Muscle layer of duodenum (tissue), 2 donors: ENCODE results near the gene EIF4E3.

Source experiments
- H3K27ac ChIP-seq: one replicate; pipeline ENCODE4 v1.7.0; 2013; ENCODE audit warnings: mild to moderate bottlenecking, low read length
- H3K27me3 ChIP-seq: one replicate; pipeline ENCODE4 v1.7.0; 2013; ENCODE audit warnings: low read depth, mild to moderate bottlenecking, control low read depth, low read length
- H3K36me3 ChIP-seq, 2 donors: one replicate each; pipeline ENCODE4 v1.7.0; 2013; ENCODE audit warnings: low read length in 2 of 2, control low read depth in 1 of 2, mild to moderate bottlenecking in 1 of 2; ENCODE audit not compliant: insufficient read depth in 2 of 2, control insufficient read depth in 1 of 2
- H3K4me1 ChIP-seq, 2 donors: one replicate each; pipeline ENCODE4 v1.7.0; 2013; ENCODE audit warnings: low read length in 2 of 2, mild to moderate bottlenecking in 2 of 2, control low read depth in 1 of 2, moderate library complexity in 1 of 2; ENCODE audit not compliant: insufficient read depth in 2 of 2, control insufficient read depth in 1 of 2
- H3K4me3 ChIP-seq, 2 donors: one replicate each; pipeline ENCODE4 v1.7.0; 2013; ENCODE audit warnings: low read length in 2 of 2, low read depth in 1 of 2, mild to moderate bottlenecking in 1 of 2
- H3K9me3 ChIP-seq, 2 donors: one replicate each; pipeline ENCODE4 v1.7.0; 2013; ENCODE audit warnings: low read length in 2 of 2, control low read depth in 1 of 2, mild to moderate bottlenecking in 1 of 2; ENCODE audit not compliant: control insufficient read depth in 1 of 2
- donor health status: healthy.

EIF4E3 gene

DNA sequence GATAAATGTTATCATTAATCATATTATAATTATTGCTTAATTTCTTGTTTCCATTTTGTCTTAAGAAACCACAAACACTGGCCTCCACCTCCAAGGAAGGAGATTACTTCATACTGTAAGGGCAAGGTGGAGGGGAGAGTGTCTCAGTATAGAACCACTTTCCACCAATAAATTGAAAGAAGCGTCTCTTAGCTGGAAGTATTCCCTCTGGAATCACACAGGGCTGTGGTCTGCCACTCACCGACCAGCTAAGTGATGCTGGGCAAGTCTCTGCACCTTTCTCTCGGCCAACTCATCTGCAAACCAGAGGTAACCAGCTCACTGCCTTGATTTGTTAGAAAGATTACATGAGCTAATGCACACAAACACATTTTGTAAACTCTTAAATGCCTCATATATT lies 63.1 kb downstream of the EIF4E3 start:
- no peaks in the 10 kb centered on the region for H3K9me3 ChIP-seq
- H3K27me3 ChIP-seq: no peaks in the 10 kb centered on the region
- no peak overlapping the region for H3K27ac ChIP-seq
- H3K4me3 ChIP-seq: no peak overlapping the region
- H3K36me3 ChIP-seq: no peaks in the 10 kb centered on the region
- H3K4me1 ChIP-seq: peaks cover 0 to 17% of the 10 kb centered on the region in 2 donors

- Histone ChIP-seq H3K27me3 (no peaks in the 10 kb centered on the region), H3K27ac (no peak overlapping the region), H3K36me3 (no peaks in the 10 kb centered on the region), H3K4me3 (no peak overlapping the region), H3K9me3 (no peaks in the 10 kb centered on the region), H3K4me1 (peaks cover 0 to 17% of the 10 kb centered on the region in 2 donors)
These were observed 65.2 kb downstream of the EIF4E3 start for GRCh38 chr3:71659864-71660591.

DNA sequence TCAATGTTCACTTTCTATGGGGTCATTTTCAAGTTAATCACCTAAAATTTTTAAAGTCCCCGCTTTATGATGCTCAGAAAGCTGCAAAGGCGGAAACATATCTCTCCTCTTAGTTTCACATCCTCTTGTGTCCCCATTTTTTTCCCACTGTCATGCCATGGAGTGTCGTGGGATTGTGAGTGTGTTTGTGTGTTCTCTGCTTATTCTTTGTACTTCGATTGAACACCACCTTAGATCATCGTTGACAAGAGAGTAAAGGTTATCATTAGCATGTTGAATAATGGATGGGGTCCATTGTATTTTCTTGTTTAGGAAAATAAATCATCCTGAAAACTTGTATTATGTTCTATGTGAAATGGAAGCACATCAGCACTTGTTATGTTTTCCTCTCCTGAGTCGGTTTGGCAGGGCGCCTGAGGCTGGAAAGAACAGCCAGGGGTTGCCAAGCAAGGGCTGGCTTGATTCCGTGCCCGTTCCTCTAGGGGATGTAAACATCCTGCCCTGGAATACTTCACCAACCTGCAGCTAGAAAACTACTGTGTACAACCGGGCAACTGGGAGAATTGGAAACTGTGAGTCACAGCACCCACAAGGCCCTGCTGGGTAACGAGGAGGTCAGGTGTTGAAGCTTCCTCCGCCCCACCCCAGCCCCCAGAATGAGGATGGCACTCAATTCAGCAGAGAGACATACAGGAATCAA lies 67.2 kb downstream of the EIF4E3 start:
- Histone ChIP-seq H3K27me3 (no peaks in the 10 kb centered on the region), H3K27ac (peak overlapping the region; percentile 46)

GRCh38 chr3:71655061-71655460 lies 70.1 kb downstream of the EIF4E3 start:
- no peaks in the 10 kb centered on the region for H3K27me3 ChIP-seq
- H3K9me3 ChIP-seq: no peaks in the 10 kb centered on the region
- peaks cover 0 to 9% of the 10 kb centered on the region in 2 donors for H3K4me1 ChIP-seq

More for the DNA sequence above, 67.2 kb downstream of the EIF4E3 start:
- H3K9me3 ChIP-seq: no peaks in the 10 kb centered on the region
- no peaks in the 10 kb centered on the region for H3K36me3 ChIP-seq
- no peak overlapping the region for H3K4me3 ChIP-seq
- H3K4me1 ChIP-seq: peaks cover 0 to 22% of the 10 kb centered on the region in 2 donors

GRCh38 chr3:71653414-71653807 lies 71.8 kb downstream of the EIF4E3 start:
- H3K9me3 ChIP-seq: no peaks in the 10 kb centered on the region
- H3K27me3 ChIP-seq: no peaks in the 10 kb centered on the region
- no peak overlapping the region for H3K4me3 ChIP-seq
- H3K4me1 ChIP-seq: peaks cover 0 to 9% of the 10 kb centered on the region in 2 donors
- H3K36me3 ChIP-seq: no peaks in the 10 kb centered on the region
- no peak overlapping the region for H3K27ac ChIP-seq

More at GRCh38 chr3:71655061-71655460, 70.1 kb downstream of the EIF4E3 start:
- Histone ChIP-seq H3K36me3 (no peaks in the 10 kb centered on the region), H3K4me3 (no peak overlapping the region), H3K27ac (no peak overlapping the region)

DNA sequence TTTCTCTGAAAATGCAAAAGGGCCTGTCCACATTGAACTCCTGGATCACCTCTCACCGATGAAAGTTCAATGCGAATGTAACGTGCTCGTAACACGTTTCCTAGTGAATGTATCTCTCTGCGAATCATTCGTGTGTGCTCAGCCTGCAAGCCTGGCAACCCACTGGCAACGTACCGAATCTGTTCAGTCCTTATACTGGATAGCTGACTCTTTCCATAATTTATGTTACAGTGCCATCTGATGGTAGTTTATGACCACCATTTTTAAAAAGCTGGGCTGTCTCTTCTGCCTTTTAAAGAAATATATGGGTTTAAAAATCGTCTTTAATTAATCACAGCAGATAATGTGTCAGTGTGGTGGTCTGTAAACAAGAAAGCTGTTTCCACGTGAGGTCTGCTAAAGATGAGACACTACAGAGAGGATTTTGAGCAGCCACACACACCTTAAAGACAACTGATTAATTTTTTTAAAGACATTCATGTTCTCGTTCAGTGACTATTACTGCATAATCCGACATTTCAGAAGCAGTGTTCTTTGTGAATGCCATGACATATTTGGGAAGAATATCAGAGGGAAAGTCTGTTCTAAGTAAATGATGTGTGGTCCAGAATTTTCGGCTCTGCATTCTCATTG lies 72.3 kb downstream of the EIF4E3 start:
- Histone ChIP-seq H3K27ac (no peak overlapping the region), H3K4me3 (peak overlapping the region in 1 of 2 donors; percentile 25), H3K9me3 (no peaks in the 10 kb centered on the region)

GRCh38 chr3:71651625-71652024 lies 73.6 kb downstream of the EIF4E3 start:
- H3K36me3 ChIP-seq: no peaks in the 10 kb centered on the region
- no peaks in the 10 kb centered on the region for H3K27me3 ChIP-seq
- no peak overlapping the region for H3K27ac ChIP-seq
- H3K4me1 ChIP-seq: peaks cover 0 to 8% of the 10 kb centered on the region in 2 donors
- H3K9me3 ChIP-seq: no peaks in the 10 kb centered on the region
- H3K4me3 ChIP-seq: no peak overlapping the region

More for the DNA sequence above, 72.3 kb downstream of the EIF4E3 start:
- H3K4me1 ChIP-seq: peaks cover 0 to 9% of the 10 kb centered on the region in 2 donors
- no peaks in the 10 kb centered on the region for H3K36me3 ChIP-seq
- H3K27me3 ChIP-seq: no peaks in the 10 kb centered on the region

DNA sequence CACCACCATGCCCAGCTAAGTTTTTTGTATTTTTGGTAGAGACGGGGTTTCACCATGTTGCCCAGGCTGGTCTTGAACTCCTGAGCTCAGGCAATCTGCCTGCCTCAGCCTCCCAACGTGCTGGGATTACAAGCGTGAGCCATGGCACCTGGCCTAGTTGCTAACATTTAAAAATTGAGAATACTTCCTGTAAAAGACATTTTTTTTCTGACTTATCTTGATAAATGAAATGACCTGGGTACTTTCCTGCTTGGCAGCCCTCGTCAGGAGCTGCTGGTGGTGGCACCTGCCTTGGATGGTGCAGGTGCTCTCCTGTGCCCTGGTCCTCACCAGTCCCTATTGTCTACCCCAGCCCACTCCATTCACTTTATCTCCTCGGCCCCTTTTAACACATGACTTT lies 74.8 kb downstream of the EIF4E3 start:
- H3K27ac ChIP-seq: no peak overlapping the region
- H3K4me3 ChIP-seq: no peak overlapping the region
- no peaks in the 10 kb centered on the region for H3K36me3 ChIP-seq
- no peaks in the 10 kb centered on the region for H3K9me3 ChIP-seq
- peaks cover 0 to 8% of the 10 kb centered on the region in 2 donors for H3K4me1 ChIP-seq
- no peaks in the 10 kb centered on the region for H3K27me3 ChIP-seq

GRCh38 chr3:71649757-71650156 lies 75.4 kb downstream of the EIF4E3 start:
- peaks cover 0 to 8% of the 10 kb centered on the region in 2 donors for H3K4me1 ChIP-seq

DNA sequence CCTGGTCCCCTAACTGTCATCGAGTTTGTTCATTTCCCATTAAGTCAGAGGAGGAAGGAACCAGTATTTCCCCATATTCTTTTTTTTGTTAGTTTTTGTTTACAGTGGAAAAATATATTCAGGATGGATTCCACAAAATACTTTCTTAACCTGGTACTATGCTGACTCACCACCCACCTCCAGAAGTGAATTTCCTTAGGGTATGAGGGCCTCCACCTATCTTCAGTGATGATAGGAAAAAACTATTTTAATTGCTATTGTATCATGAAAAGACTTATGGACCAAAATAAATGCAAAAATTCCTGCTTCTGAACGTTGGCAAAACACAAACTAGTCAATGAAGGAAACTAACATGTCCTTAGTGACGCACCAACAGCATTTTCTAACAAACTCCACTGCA lies 77.5 kb downstream of the EIF4E3 start:
- Histone ChIP-seq H3K27ac (no peak overlapping the region), H3K4me1 (peaks cover 0 to 3% of the 10 kb centered on the region in 2 donors), H3K4me3 (no peak overlapping the region), H3K27me3 (no peaks in the 10 kb centered on the region), H3K36me3 (no peaks in the 10 kb centered on the region), H3K9me3 (no peaks in the 10 kb centered on the region)

More at GRCh38 chr3:71649757-71650156, 75.4 kb downstream of the EIF4E3 start:
- Histone ChIP-seq H3K27ac (no peak overlapping the region), H3K4me3 (no peak overlapping the region), H3K36me3 (no peaks in the 10 kb centered on the region), H3K27me3 (no peaks in the 10 kb centered on the region), H3K9me3 (no peaks in the 10 kb centered on the region)

DNA sequence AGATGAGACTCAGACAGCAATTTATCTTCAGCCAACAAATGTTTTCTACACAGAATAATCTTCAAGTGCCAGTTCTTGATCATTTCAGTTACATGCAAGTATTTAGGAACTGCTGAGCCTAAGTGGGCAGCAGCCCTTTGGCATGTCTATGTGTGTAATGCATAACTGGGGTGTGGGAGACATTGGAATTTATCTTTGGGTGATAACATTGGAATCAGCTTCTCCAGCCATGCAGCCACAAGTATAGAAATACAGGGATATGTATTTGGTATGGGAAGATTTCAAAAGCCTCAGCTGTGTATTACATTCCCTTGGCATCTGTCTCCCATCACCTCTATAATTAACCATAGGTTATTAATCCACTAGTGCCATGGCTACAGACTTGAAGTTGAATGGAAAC lies 78.2 kb downstream of the EIF4E3 start:
- no peak overlapping the region for H3K4me3 ChIP-seq
- no peak overlapping the region for H3K27ac ChIP-seq
- H3K27me3 ChIP-seq: no peaks in the 10 kb centered on the region
- no peaks in the 10 kb centered on the region for H3K36me3 ChIP-seq
- H3K4me1 ChIP-seq: peaks cover 0 to 3% of the 10 kb centered on the region in 2 donors
- H3K9me3 ChIP-seq: no peaks in the 10 kb centered on the region
